ENCODE data around the gene CHKA.

Gene CHKA

DNA sequence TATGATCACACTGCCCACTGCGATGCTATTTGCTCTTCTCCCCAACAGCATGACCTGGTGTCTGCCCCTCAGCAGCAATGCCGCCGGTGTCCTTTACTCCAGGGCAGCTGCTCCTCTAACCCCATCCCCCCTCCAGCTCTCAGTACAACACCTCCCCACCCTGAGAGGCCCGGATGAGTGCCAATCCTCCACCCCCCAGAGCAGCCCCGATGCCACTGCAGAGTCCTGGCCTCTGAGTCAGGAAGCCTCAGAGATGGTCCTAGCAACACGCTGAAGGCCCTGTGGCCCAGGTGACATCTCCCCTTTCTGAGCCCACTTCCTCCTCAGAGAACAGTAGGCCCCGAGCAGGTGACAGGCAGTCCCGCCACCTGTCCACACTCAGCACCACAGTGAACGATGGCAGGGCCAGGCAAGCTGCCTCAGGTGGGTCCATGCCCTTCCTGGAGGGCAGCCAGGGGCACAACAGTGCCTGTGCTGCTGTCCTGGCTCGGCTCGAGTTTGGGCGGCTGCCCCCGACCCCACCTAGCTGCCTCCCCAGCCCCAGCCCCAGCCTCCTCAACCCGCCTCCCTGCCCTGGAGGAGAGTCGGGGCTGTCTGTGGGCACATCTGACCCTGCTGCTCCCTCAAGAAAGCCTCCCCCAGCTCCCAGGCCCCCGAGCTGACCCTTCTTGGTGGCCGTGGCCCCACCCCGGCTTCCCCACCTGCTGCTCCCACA lies 94.6 kb downstream of the CHKA start:
- no peak for DNase-seq

DNA sequence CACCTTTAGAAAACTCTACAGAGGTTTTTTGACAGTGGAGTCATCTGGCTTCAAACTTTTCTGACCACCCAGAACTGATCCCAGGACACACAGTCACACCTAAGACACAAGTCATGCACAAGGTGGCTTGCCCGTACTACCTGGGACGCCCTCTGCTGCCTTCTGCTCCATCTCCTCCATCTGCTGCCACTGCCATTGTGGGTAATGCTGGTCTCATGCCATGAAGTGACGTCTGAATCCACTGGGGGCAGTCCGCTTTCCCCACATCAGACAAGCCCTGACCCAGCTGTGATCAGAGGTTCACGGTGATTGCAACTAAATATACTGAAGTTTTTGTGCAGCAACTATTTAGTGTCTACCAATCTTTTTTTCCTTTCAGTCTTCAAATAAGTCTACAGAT lies 96.1 kb downstream of the CHKA start:
- no peak for DNase-seq

DNA sequence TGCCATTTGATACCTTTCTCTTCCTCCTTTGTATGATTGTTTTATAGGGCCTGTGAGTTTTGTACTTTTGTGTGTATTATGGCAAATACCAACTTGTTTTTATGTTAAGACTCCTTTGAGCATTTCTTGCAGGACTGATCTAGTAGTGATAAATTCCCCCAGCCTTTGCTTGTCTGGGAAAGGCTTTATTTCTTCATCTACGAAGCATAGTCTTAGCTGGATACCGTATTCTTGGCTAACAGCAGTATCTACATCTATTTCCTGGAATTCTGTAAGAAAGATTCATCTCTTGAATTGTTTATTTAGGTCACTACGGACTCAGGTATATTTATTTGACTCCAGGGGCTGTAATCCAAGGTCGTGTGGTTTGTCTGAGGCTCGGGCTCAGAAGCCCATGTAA lies 96.7 kb downstream of the CHKA start:
- DNase-seq: no peak

DNA sequence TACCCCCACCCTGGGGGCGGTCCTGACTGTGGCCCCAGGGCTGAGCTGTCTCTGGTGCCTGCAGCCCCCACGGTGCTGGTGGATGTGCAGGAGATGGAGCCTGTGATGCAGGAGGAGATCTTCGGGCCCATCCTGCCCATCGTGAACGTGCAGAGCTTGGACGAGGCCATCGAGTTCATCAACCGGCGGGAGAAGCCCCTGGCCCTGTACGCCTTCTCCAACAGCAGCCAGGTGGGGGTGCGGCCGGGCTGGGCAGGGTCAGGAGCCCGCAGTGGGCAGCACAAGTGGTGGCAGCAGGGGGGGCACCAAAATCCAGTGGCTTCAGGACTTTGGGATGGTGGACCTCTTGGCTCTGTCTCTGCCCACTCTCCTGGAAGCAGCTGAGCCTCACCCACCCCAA lies 98.7 kb downstream of the CHKA start:
- DNase-seq: no peak

DNA sequence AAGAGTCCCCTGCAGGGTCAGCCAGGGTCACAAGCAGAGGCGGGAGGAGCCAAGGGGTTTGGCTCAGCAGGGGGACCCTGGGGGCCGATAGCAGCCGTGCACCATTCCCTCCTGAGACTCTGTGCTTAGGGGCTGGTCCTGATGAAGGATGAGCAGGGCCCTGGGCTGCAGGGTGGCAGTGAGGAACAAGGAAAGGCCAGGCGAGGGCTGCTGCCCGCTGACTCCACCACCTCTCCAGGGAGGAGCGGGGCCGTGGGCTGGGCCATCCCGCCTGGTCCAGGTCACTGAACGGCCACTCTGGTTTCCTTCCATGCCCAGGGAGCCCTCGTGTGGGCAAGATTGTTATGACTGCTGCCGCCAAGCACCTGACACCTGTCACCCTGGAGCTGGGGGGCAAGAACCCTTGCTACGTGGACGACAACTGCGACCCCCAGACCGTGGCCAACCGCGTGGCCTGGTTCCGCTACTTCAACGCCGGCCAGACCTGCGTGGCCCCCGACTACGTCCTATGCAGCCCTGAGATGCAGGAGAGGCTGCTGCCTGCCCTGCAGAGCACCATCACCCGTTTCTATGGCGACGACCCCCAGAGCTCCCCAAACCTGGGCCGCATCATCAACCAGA lies 99.9 kb downstream of the CHKA start:
- DNase-seq: no peak

DNA sequence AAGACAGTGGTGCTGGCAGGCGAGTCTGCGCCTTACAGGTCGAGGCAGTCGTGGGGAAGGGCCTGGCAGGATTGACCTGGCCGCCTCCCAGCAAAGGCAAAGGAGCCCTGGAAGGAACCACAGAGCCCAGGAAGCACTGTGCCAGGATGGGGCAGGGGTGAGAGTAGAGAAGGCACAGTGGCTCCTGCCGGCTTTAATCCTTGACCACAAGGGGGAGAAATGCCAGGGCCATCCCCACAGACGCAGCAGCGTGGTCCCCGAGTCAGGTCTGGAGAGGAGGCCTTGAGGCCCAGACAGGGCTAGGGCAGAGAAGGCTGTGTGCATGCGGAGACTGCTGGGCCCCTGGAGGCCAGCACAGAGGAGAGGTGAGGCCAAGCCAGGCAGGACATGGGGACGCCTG lies 100.6 kb downstream of the CHKA start:
- DNase-seq: no peak

DNA sequence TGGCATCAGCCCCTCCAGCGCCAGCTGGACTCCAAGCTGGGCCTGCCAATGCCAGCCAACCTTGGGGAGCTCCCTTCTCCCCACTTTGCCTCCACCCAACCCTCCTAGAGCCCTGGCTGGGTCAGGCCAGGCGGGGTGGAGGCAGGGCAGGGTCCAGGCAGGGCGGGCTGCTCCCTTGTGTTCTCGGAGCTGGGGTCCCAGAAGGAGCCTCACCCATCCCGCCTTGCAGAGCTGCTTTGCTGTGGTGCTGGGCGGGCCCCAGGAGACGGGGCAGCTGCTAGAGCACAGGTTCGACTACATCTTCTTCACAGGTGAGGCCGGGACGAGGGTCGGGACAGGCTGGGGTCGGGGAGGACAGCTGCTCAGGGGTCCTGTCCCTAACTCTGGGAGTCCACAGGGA lies 101.7 kb downstream of the CHKA start:
- DNase-seq: no peak

DNA sequence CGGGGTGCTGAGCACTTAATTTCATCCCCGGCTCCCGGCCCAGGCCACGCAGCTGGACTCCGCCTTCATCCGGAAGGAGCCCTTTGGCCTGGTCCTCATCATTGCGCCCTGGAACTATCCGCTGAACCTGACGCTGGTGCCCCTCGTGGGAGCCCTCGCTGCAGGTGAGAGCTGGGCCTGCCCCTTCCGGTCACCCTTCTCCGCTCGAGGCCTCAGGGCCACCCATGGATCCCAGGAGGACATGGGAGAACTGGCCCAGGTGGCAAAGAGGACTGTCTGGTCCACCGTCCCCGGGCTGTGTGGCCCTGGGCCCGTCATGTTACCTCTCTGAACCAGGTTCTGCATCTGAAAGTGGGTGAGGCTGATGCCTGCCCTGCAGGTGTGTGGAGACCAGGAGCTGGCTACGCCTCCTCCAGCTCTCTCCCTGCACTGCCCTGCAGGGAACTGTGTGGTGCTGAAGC lies 102.4 kb downstream of the CHKA start:
- DNase-seq: no peak

DNA sequence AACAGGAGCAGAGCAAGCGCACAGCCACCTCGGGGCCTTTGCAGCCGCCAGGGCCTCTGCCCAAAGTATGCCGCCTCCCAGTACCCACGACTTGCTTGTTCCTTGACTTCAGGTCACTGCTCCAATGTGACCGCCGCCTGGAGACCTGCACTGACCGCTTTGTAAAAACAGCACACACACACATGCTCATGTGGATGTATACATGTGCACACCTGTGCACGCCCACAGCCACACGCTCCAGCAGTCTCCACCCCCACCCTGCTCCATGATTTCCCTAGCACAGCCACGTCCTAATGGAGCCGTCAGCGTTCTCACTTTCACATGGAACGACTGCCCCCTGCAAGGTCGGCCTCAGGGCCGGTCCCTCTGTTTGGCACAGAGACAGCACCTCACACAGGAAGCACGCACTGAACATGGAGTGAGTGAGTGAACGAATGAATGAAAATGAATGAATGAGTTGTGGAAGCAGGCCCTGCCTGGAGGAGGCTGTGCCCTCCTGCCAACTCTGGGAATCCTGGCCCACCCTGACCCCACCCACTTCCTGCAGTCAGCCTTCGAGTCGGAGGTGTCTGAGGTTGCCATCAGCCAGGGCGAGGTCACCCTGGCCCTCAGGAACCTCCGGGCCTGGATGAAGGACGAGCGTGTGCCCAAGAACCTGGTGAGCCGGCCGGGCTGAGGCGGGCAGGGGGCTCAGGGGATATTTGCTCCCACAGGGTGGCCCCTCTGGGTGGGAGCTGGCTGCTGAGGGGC lies 103.0 kb downstream of the CHKA start:
- DNase-seq: no peak

DNA sequence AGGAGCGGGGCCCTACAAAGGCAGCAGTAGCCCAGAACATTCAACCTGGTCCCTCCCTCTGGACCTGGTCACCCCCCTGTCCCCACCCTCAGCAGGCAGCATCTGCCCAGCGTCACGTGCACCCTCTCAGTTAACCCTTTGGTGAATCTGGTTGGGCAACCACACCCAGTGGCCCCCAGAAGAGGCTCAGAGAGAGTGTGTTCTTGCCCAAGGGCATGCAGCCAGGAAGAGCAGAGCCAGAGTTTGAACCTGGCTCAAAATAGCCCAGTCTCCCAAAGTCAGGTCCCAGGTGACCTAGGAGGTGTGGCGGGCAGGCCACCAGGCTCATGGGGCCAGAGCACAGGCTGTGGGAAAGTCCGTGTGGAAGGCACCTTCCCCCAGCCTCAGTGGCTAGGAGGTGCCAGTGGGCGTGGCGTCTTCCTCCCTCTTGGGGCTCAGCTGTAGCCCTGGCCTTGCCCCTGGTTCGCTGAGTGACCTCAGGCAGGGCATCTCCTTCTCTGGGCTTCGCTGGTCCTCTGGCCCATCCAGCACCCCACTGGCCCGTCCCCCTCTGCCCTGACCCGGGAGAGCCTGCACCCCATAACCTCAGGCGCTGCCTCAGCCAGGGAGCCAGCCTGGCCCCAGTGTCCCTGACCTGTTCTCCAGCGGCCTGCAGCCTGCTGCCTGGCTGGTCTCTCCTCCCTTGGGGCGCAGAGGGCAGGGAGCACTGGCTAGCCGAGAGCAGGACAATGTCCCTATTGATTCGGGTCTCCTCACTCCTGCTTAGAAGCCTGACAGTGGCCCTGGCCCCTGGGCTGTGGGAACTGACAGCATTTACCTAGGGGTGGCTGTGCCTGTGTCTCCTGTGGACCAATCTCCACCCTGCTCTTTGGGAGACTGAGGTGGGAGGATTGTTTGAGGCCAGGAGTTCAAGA lies 104.0 kb downstream of the CHKA start:
- DNase-seq: no peak

DNA sequence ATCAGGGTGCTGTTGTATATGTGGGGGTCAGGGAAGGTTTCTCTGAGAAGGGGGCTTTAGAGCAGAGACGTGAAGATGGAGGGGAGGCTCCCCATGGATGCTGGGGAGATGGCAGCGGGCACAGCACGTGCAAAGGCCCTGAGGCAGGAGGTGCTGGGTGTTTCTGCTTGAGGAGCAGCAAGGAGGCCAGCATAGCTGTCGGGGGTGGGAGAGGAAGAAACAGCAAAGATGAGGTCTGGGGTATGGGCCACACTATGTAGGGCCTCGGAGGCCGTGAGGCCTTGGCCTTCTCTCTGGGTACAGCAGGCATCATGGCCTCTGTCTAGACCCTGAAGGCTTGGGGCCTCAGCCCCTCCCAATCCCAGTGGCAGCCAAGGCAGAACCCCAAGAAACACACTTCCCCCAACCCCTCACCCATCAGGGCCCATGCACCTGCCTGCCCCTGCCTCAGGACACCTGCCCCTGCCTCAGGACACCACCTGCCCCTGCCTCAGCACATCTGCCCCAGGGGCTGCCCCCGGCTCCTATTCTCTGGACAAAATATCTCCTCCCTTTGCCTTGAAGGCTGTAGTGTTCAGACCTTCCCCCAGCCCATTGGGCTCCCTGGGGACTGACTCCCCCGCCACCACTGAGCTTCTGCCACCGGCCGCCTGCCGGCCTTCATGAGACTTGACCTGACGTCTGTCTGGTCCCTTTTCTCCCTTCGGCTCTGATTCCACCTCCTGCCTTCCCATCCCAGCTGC lies 104.9 kb downstream of the CHKA start:
- no peak for DNase-seq

DNA sequence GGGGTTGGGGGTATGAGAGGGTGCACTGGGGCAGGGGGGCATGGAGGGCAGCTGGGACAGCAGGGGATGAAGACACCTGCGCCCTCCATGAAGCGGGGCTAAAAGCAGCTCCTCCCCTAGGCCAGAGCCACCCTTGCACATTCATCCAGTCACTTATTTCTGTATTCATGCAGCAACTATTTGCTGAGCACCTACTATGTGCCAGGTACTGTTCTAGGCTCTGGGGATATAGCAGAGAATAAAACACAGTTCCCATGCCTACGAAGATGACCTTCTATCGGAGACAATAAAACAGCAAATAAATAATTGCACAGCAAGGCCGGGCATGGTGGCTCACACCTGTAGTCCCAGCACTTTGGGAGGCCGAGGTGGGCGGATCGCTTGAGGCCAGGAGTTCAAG lies 105.7 kb downstream of the CHKA start:
- DNase-seq: no peak

DNA sequence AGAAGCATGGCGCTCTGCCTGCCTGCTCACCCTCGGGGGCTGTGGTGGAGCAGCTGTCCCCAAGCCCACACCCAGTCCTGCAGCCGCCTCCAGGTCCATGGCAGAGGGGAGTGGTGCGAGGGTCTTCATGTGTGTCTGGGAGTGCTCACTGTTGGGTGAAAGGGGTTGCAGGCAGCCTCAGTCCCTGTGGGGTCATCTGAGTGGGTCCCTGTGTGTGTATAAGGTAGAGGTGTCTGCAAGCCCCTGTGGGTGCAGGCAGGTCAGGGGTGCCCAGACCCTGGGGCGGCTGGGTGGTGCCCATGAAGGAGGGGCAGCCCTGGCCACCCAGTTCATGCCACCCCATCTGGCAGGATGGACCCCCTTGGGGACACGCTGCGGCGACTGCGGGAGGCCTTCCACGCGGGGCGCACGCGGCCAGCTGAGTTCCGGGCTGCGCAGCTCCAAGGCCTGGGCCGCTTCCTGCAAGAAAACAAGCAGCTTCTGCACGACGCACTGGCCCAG lies 106.2 kb downstream of the CHKA start:
- DNase-seq: no peak

DNA sequence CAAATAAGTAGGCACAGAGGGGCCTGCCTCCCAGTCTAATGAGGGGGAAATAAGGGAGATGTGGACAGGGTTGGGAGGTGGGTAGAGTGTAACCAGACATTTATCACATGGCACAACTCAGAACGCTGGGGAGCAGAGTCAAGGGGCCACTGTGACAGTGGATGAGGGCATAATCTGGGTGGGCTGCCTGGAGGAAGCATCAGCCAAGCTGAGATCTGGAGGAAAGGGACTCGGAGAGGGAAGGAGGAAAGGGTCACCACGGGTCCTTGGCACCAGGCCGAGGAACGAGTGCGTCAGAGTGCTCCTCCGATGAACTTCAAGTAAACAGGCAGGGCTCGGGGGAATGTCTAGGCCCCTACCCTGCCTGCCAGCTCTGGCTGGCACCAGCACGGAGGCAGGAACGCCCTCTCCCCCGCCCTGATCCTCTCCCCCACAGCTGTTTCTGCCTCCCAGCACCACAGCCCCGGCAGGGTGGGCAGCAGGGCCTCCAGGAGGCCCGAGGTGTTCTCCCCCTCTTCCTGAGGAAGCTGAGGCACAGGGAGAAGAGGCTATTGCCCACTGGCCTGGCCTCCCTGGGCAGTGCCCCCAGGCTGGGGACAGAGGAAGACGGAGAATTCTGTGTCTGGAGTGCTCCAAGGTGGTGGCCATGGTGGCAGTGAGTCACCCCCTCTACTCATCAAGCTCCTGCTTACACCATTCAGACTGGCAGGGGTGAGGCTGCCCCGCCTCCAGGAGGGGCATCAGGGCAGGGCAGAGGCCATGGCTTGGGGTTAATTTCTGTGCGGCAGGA lies 106.8 kb downstream of the CHKA start:
- DNase-seq: no peak

DNA sequence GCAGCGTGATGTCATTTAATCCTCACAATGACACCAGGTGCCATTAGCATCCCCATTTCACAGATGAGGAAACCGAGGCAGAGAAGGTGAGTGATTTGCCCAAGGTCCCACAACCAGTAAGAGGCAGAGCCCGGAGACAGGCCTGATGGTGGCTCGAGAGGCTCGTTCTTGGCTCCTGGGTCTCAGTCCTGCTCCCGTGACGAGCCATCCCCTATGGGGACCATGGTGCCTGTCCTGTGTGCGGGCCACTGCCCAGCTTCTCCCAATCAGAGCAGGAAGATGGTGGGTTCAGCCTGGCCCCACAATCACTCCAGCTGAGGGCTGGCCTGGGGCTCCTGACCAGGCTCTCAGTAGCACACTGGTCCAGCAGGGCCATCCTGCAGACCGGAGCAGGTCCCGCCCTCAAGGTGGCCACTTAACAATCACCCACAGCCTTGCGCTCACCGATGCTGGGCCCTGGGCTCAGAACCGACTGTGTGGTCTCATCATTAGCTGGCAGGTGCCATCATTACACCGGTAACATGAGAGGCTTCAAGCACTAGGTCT lies 107.5 kb downstream of the CHKA start:
- no peak for DNase-seq

DNA sequence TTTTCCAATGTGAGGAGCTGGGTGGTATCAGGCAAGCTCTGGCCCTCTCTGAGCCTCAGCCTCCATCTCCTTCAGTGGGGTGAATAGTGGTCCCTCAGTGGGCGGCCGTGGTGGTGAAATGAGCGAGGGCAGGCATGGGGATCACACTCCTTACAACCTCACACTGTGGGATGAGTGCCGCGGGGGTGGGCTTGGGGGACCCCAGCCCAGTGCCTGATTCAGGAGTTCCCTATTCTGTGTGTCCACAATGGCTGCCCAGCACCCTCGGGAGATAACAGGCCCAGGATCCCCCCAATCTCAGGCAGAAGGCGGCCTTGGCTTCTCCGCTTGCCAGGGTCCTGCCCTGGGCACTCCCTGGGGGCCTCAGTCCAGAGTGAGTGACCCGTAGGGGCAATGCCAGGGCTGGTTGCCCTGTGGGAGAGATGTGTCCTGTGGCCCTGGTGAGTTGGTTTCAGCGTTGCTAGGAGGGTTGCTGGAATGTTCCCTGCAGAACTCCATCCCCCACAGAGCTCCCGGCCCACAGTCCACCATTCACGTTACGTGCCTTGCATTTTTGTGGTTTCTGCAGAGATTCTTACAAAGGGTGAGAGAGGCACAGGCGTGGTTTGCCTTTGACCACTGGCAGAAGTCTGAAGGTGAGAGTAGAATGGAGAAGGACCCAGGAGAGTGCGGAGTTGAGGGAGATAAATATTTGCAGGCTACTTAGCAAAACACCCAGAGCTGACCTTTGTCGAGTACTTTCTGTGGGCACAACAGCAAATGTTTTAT lies 108.2 kb downstream of the CHKA start:
- DNase-seq: no peak

DNA sequence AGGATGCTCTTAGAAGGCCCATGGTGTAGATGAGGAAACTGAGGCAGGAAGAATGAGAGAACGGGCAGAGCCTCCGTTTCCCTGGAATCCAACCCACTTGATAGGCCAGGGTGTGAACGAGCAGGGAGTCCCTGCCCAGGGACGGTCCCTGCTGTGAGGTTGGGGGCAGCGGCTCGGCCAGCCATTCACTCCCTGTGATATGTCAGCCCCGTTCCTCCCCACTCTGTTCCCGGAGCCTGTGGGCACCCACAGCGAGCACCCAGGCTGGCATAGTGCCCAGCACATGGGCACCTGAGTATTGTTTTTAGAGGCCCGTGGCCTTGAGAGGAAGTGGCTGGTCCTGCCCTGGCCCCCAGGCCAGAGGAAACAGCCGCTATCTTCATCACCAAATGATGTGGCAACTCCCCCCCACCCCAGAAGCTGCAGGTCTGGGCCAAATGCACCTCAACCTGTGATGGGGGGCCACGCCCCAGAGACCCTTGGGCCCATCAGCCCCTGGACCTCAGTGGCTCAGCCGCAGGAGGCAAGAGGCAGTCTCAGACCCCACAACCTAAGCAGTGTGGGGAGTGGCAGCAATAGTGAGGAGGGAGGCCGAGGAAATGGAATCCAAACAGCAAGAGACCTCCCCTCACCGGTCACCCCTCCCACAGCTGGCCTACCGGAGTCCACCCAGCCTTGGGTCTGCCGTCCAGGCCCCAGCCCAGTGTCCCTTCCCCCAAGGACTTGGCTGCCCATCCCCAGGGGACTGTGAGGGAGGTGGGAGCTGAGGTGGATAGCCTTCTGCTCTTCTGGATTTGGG lies 108.9 kb downstream of the CHKA start:
- no peak for DNase-seq

DNA sequence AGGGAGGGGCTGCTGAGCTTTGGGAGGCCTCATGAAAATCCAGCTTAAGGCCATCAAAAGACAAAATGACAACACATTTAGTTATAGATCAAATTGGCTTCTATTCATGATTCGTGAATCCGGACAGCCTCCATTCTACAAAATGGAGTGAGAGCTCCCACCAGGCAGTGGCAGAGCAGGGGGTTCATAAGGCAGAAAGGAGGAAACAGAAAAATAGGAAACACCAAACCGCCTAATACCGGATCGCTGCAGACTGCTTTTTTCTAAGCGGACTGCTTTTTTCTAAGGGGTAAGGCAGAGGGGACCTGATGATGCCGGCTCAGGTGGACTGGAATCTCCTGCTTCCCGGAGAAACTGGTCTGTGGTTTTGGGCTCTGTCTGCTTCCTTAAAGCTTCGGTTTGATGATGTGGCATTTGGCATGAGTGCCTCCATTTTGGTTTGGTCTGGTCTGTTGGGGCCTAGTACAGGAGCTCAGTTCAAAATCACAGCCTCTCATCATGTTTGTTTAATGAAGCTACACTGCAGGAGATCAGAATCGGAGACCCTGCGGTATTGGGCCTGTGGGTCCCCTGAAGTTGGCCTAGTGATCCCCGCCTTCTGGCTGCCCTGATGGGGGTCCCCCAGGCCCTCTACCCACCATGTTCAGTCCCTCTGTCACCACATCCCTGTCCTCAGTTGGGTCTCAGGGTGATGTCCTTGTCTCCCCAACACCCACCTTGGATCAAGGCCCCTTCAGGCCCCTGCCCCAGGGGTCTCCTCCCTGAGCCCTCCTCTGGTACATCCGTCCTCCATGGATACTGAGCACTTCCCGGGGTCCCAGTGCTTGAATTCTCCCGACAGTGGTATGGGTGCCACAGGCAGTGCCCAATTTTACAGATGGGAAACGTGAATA lies 109.9 kb downstream of the CHKA start:
- DNase-seq: no peak
